ENCODE data around the gene NUMB. TPM values are rescaled to one million over a fixed set of nuclear protein-coding genes. Genes with fewer than 3 reads are reported as not detected.

Gene NUMB
- total and polyA plus RNA-seq, 4 donors, result 39.4 to 100 (median 87.8) TPM

- H3K9ac ChIP-seq (ENCODE audit: insufficient read depth in 1 of 2, low read length in 2 of 2), result no peak overlapping the region
- WGBS, 2 donors, result 95 to 96% methylated on average over 30 of the region's 30 CpGs
- no peaks in the 10 kb centered on the region for H3K4me1 ChIP-seq (ENCODE audit: control insufficient read depth in 5 of 5, insufficient read depth in 5 of 5, low read length in 5 of 5)
- H3K36me3 ChIP-seq (ENCODE audit: control insufficient read depth in 4 of 4, insufficient read depth in 4 of 4, low read length in 4 of 4), result no peaks in the 10 kb centered on the region
- no peaks in the 10 kb centered on the region for H3K27me3 ChIP-seq (ENCODE audit: control insufficient read depth in 3 of 3, insufficient read depth in 3 of 3, low read length in 2 of 3)
- DNase-seq (no peak), ATAC-seq (ENCODE audit: insufficient read depth, low FRiP score) (no peak)
- H3K4me3 ChIP-seq, result no peak overlapping the region
- H3K27ac ChIP-seq (ENCODE audit: low read depth in 1 of 2, low read length in 1 of 2), result no peak overlapping the region
- TF ChIP-seq, protein P1, sequence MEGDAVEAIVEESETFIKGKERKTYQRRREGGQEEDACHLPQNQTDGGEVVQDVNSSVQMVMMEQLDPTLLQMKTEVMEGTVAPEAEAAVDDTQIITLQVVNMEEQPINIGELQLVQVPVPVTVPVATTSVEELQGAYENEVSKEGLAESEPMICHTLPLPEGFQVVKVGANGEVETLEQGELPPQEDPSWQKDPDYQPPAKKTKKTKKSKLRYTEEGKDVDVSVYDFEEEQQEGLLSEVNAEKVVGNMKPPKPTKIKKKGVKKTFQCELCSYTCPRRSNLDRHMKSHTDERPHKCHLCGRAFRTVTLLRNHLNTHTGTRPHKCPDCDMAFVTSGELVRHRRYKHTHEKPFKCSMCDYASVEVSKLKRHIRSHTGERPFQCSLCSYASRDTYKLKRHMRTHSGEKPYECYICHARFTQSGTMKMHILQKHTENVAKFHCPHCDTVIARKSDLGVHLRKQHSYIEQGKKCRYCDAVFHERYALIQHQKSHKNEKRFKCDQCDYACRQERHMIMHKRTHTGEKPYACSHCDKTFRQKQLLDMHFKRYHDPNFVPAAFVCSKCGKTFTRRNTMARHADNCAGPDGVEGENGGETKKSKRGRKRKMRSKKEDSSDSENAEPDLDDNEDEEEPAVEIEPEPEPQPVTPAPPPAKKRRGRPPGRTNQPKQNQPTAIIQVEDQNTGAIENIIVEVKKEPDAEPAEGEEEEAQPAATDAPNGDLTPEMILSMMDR (IDR thresholded peaks at IDR 0.05; ENCODE audit: control extremely low read depth, extremely low read depth), result no peak
- H3K9me3 ChIP-seq (ENCODE audit: control insufficient read depth in 4 of 4, insufficient read depth in 3 of 4, low read length in 3 of 4), result no peaks in the 10 kb centered on the region
Observed at GRCh38 chr14:73251516-73252215, 206.7 kb downstream of the NUMB start.

DNA sequence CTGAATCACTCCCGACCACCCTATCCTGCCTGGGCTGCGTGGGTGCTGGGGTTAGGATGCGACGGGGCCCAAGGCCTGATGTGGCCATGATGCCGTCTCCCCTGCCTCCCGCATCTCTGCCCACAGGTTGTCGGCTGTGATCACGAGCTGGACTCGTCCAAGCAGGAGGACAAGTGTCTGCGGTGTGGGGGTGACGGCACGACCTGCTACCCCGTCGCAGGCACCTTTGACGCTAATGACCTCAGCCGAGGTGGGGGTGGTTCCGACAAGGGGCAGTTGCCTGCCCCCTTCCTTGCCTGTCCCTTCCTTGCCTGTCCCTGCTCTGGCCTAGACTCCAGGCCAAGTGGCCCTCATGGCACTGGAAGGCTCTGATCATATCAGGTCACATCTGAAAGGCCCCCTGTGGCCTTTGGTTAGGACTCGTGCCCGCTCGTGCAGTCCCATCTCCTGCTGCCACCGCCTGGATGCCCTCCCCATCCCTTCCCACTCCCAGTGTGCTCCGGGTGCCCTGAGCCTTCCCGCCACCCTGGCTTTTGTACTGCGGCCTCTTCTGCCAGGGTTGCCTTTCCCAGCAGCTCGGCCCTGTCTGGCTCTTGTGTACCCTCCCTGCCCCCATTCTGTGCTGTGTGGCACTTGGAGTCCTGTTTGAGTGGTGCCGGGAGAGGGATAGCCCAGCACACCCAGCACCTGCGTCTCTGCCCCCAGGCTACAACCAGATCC, 207.4 kb downstream of the NUMB start:
- Histone ChIP-seq H3K9me3 (ENCODE audit: control insufficient read depth in 4 of 4, insufficient read depth in 3 of 4, low read length in 3 of 4) (no peaks in the 10 kb centered on the region), H3K27ac (ENCODE audit: low read depth in 1 of 2, low read length in 1 of 2) (no peak overlapping the region), H3K4me3 (no peak overlapping the region), H3K27me3 (ENCODE audit: control insufficient read depth in 3 of 3, insufficient read depth in 3 of 3, low read length in 2 of 3) (no peaks in the 10 kb centered on the region), H3K4me1 (ENCODE audit: control insufficient read depth in 5 of 5, insufficient read depth in 5 of 5, low read length in 5 of 5) (no peaks in the 10 kb centered on the region), H3K9ac (ENCODE audit: insufficient read depth in 1 of 2, low read length in 2 of 2) (no peak overlapping the region), H3K36me3 (ENCODE audit: control insufficient read depth in 4 of 4, insufficient read depth in 4 of 4, low read length in 4 of 4) (no peaks in the 10 kb centered on the region)
- 91 to 93% methylated on average over 27 of the region's 27 CpGs for WGBS, 2 donors
- ATAC-seq (ENCODE audit: insufficient read depth, low FRiP score), result no peak
- DNase-seq, result no peak
- TF ChIP-seq, protein P1 (IDR thresholded peaks at IDR 0.05; ENCODE audit: control extremely low read depth, extremely low read depth), result no peak

- ATAC-seq (ENCODE audit: insufficient read depth, low FRiP score) (no peak), DNase-seq (no peak)
- TF ChIP-seq, protein P1 (IDR thresholded peaks at IDR 0.05; ENCODE audit: control extremely low read depth, extremely low read depth), result no peak
- Histone ChIP-seq H3K36me3 (ENCODE audit: control insufficient read depth in 4 of 4, insufficient read depth in 4 of 4, low read length in 4 of 4) (no peaks in the 10 kb centered on the region), H3K9me3 (ENCODE audit: control insufficient read depth in 4 of 4, insufficient read depth in 3 of 4, low read length in 3 of 4) (no peaks in the 10 kb centered on the region), H3K27me3 (ENCODE audit: control insufficient read depth in 3 of 3, insufficient read depth in 3 of 3, low read length in 2 of 3) (no peaks in the 10 kb centered on the region), H3K4me3 (no peak overlapping the region), H3K27ac (ENCODE audit: low read depth in 1 of 2, low read length in 1 of 2) (no peak overlapping the region), H3K4me1 (ENCODE audit: control insufficient read depth in 5 of 5, insufficient read depth in 5 of 5, low read length in 5 of 5) (peaks cover 0 to 4% (median 0%) of the 10 kb centered on the region in 5 donors), H3K9ac (ENCODE audit: insufficient read depth in 1 of 2, low read length in 2 of 2) (no peak overlapping the region)
- 91 to 96% methylated on average over 11 of the region's 11 CpGs for WGBS, 2 donors
Observed at GRCh38 chr14:73250317-73250713, 208.0 kb downstream of the NUMB start.
